PC-9 (cell line): ENCODE measurements around the gene ABCA12. TPM values are rescaled to one million over a fixed set of nuclear protein-coding genes. Genes with fewer than 3 reads are reported as not detected.
"Not testable (repeated sequence)": the region's sequence is repeated elsewhere in the genome, so short reads cannot be mapped to it uniquely, and the experiment has no call there.

Source experiments
- BruUV-seq: library from RNA; stranded (reverse); fragments of 400-500 nt; replicated peaks from 2 replicates; lab custom pipeline; 2021; lab: Mats Ljungman, UMichigan
- CTCF ChIA-PET: fragments of 300-600 bp; sonication (Branson Sonifier 250); formaldehyde crosslinking; loops from one replicate; lab custom pipeline; 2022; ENCODE audit warnings: antibody characterized with exemption; lab: Charles Lee
- POLR2A ChIA-PET: fragments of 300-600 bp; sonication (Branson Sonifier 250); formaldehyde crosslinking; loops from one replicate; lab custom pipeline; 2022; ENCODE audit warnings: antibody characterized with exemption; ENCODE audit not compliant: unreplicated experiment; lab: Charles Lee
- DNase-seq, 2 experiments: peaks; one replicate each; pipeline versions ENCODE4 v3.0.0 to v3.0.0-alpha.2; 2015 to 2022; ENCODE audit warnings: mixed read lengths in 1 of 2
- H2AFZ ChIP-seq: fragments of 200-600 bp; sonication (generic); 2 replicates; pipeline ENCODE4 v1.8.1; 2017; ENCODE audit warnings: antibody characterized with exemption
- H3F3A ChIP-seq: fragments of 200-600 bp; sonication (generic); 2 replicates; pipeline ENCODE4 v1.8.1; 2017; ENCODE audit warnings: antibody characterized with exemption, mild to moderate bottlenecking, low read depth; ENCODE audit not compliant: insufficient read depth
- H3K27ac ChIP-seq: fragments of 200-600 bp; sonication (generic); 2 replicates; pipeline ENCODE4 v1.6.1; 2016; ENCODE audit warnings: mixed run types
- H3K27me3 ChIP-seq: fragments of 200-600 bp; sonication (generic); 2 replicates; pipeline ENCODE4 v1.6.1; 2016; ENCODE audit warnings: low read depth, mixed run types; ENCODE audit not compliant: insufficient read depth
- H3K36me3 ChIP-seq: fragments of 200-600 bp; sonication (generic); 2 replicates; pipeline ENCODE4 v1.6.1; 2016; ENCODE audit warnings: low read depth, mixed run types
- H3K4me1 ChIP-seq: fragments of 200-600 bp; sonication (generic); replicated peaks from 2 replicates; pipeline ENCODE4 v1.6.1; 2016; ENCODE audit warnings: mixed run types; ENCODE audit not compliant: insufficient read depth
- H3K4me2 ChIP-seq: fragments of 200-600 bp; sonication (generic); 2 replicates; pipeline ENCODE4 v1.6.1; 2017; ENCODE audit warnings: mixed run types
- H3K4me3 ChIP-seq: fragments of 200-600 bp; sonication (generic); 2 replicates; pipeline ENCODE4 v1.6.1; 2016; ENCODE audit warnings: mixed run types
- H3K79me2 ChIP-seq: fragments of 200-600 bp; sonication (generic); 2 replicates; pipeline ENCODE4 v1.6.1; 2017; ENCODE audit warnings: low read depth, mixed run types
- H3K9me2 ChIP-seq: fragments of 200-600 bp; sonication (generic); 2 replicates; pipeline ENCODE4 v1.8.1; 2017; ENCODE audit warnings: mild to moderate bottlenecking; ENCODE audit not compliant: insufficient read depth
- H3K9me3 ChIP-seq: fragments of 200-600 bp; sonication (generic); 2 replicates; pipeline ENCODE4 v1.8.1; 2016; ENCODE audit warnings: low read depth; ENCODE audit not compliant: insufficient read depth
- H4K20me1 ChIP-seq: fragments of 200-600 bp; sonication (generic); 2 replicates; pipeline ENCODE4 v1.8.1; 2017; ENCODE audit not compliant: insufficient read depth
- CTCF ChIP-seq: fragments of 200-600 bp; sonication (generic); conservative IDR thresholded peaks from 2 replicates; pipeline ENCODE4 v1.6.1; 2017; ENCODE audit warnings: mixed run types, antibody characterized with exemption, mild to moderate bottlenecking, moderate library complexity
- EZH2 ChIP-seq: fragments of 200-600 bp; sonication (generic); IDR thresholded peaks from 2 replicates; pipeline ENCODE4 v1.8.0; 2017; ENCODE audit warnings: antibody characterized with exemption, low read depth
- intact Hi-C: fragments of 100-400 bp; cut with micrococcal nuclease; formaldehyde crosslinking; loops from one replicate; pipeline ENCODE4 v1.10.0; 2022; ENCODE audit not compliant: unreplicated experiment
- total RNA-seq: library from RNA; stranded (reverse); gene quantifications from 2 replicates; pipeline ENCODE4 v1.2.3, GENCODE V29; 2021

Gene ABCA12
- total RNA-seq, 1 experiment from 2014 or later: 2.0 TPM

GRCh38 chr2:215178121-215178520 lies 39.7 kb upstream of the ABCA12 start:
- H3K27ac ChIP-seq: no peak overlapping the region
- no peak overlapping the region for H3K4me2 ChIP-seq
- H3K4me1 ChIP-seq: no peaks in the 10 kb centered on the region
- no peaks in the 10 kb centered on the region for H3K36me3 ChIP-seq
- no peaks in the 10 kb centered on the region for H3K79me2 ChIP-seq
- ChIA-PET CTCF (no interaction called here), POLR2A (no interaction called here)
- TF ChIP-seq CTCF: no peak
- no peak for TF ChIP-seq EZH2
- no peaks in the 10 kb centered on the region for H3K27me3 ChIP-seq
- no peaks in the 10 kb centered on the region for H4K20me1 ChIP-seq
- intact Hi-C loops: no loop called here
- no peaks in the 10 kb centered on the region for H3K9me3 ChIP-seq
- BruUV-seq: no TSS peak
- no peak for DNase-seq
- H2AFZ ChIP-seq: no peak overlapping the region
- H3K9me2 ChIP-seq: no peaks in the 10 kb centered on the region
- H3K4me3 ChIP-seq: no peak overlapping the region
- H3F3A ChIP-seq: no peaks in the 10 kb centered on the region

GRCh38 chr2:215171796-215172195 lies 33.4 kb upstream of the ABCA12 start:
- peak overlapping the region; percentile 59; the same call in 1 of the 2 replicates for H3K4me2 ChIP-seq
- no peaks in the 10 kb centered on the region for H3K9me3 ChIP-seq
- no peaks in the 10 kb centered on the region for H4K20me1 ChIP-seq
- intact Hi-C loops: no loop called here
- CTCF ChIA-PET: no interaction called here
- no TSS peak for BruUV-seq
- DNase-seq: no peak
- POLR2A ChIA-PET: interaction anchor here (0.6 kb wide), 1 partner anchor 149 kb away, joined by 3 read pairs; no protein-coding TSS in a partner anchor
- TF ChIP-seq CTCF (no peak), EZH2 (no peak)
- H3F3A ChIP-seq: no peaks in the 10 kb centered on the region
- no peaks in the 10 kb centered on the region for H3K27me3 ChIP-seq
- H3K4me1 ChIP-seq: peaks cover 6% of the 10 kb centered on the region; the same call in 1 of the 2 replicates
- H3K9me2 ChIP-seq: no peaks in the 10 kb centered on the region
- H3K4me3 ChIP-seq: no peak overlapping the region
- H3K36me3 ChIP-seq: no peaks in the 10 kb centered on the region
- no peaks in the 10 kb centered on the region for H3K79me2 ChIP-seq
- no peak overlapping the region for H3K27ac ChIP-seq
- no peak overlapping the region for H2AFZ ChIP-seq

- no peak for DNase-seq
- Histone ChIP-seq H3K36me3 (no peaks in the 10 kb centered on the region), H3F3A (no peaks in the 10 kb centered on the region), H3K4me1 (peaks cover 6% of the 10 kb centered on the region; the same call in 1 of the 2 replicates), H3K27ac (no peak overlapping the region), H3K79me2 (no peaks in the 10 kb centered on the region), H3K4me2 (peak overlapping the region; percentile 59), H3K4me3 (peak overlapping the region; percentile 31; the same call in 1 of the 2 replicates), H3K9me3 (no peaks in the 10 kb centered on the region), H3K27me3 (no peaks in the 10 kb centered on the region), H4K20me1 (no peaks in the 10 kb centered on the region), H3K9me2 (no peaks in the 10 kb centered on the region), H2AFZ (peak overlapping the region; percentile 68; the same call in 1 of the 2 replicates)
- ChIA-PET CTCF (no interaction called here), POLR2A (interaction anchor here (0.6 kb wide), 1 partner anchor 148 kb away, joined by 3 read pairs; no protein-coding TSS in a partner anchor)
- intact Hi-C loops: no loop called here
- BruUV-seq: no TSS peak
- TF ChIP-seq EZH2 (no peak), CTCF (no peak)
Measured at GRCh38 chr2:215171151-215171550, 32.7 kb upstream of the ABCA12 start.

- intact Hi-C loops, H3K4me3 ChIP-seq, H4K20me1 ChIP-seq: not testable (repeated sequence)
Measured at GRCh38 chr2:215166505-215166904, 28.1 kb upstream of the ABCA12 start.

GRCh38 chr2:215163319-215163718 lies 24.9 kb upstream of the ABCA12 start:
- H4K20me1 ChIP-seq, H3F3A ChIP-seq, H3K4me2 ChIP-seq, BruUV-seq, intact Hi-C loops, H3K9me3 ChIP-seq, H3K9me2 ChIP-seq, H3K4me1 ChIP-seq, H2AFZ ChIP-seq, H3K4me3 ChIP-seq, DNase-seq, H3K79me2 ChIP-seq, POLR2A ChIA-PET, H3K36me3 ChIP-seq, H3K27ac ChIP-seq, CTCF ChIA-PET, H3K27me3 ChIP-seq: not testable (repeated sequence)

More at GRCh38 chr2:215166505-215166904, 28.1 kb upstream of the ABCA12 start:
- BruUV-seq, DNase-seq, H3K36me3 ChIP-seq, POLR2A ChIA-PET, H3F3A ChIP-seq, CTCF ChIA-PET, H3K9me3 ChIP-seq, H3K9me2 ChIP-seq, H2AFZ ChIP-seq, H3K79me2 ChIP-seq, H3K27ac ChIP-seq, H3K27me3 ChIP-seq, H3K4me1 ChIP-seq, H3K4me2 ChIP-seq: not testable (repeated sequence)
